Fibroblast of lung (primary cell): ENCODE data around the gene AMER2. TPM values are rescaled to one million over a fixed set of nuclear protein-coding genes. Genes with fewer than 3 reads are reported as not detected.

Experiments
- DNase-seq, 2 donors: peaks; one replicate each; pipeline versions ENCODE4 v3.0.0 to v3.0.0-alpha.2; 2010; ENCODE audit warnings: low read depth in 2 of 2
- H2AFZ ChIP-seq: 2 replicates; pipeline ENCODE4 v1.5.1; 2012; ENCODE audit warnings: low read length, control low read depth, inconsistent platforms
- H3K27ac ChIP-seq: 2 replicates; pipeline ENCODE4 v1.5.1; 2011; ENCODE audit warnings: low read length, control low read depth; ENCODE audit not compliant: insufficient read depth
- H3K27me3 ChIP-seq: 2 replicates; pipeline ENCODE4 v1.5.1; 2011; ENCODE audit warnings: mild to moderate bottlenecking, low read length; ENCODE audit not compliant: control insufficient read depth, insufficient read depth
- H3K36me3 ChIP-seq: 2 replicates; pipeline ENCODE4 v1.5.1; 2011; ENCODE audit warnings: low read length; ENCODE audit not compliant: control insufficient read depth, insufficient read depth
- H3K4me1 ChIP-seq: 2 replicates; pipeline ENCODE4 v1.5.1; 2011; ENCODE audit warnings: low read length; ENCODE audit not compliant: control insufficient read depth, insufficient read depth; ENCODE audit errors: extremely low read depth
- H3K4me2 ChIP-seq: 2 replicates; pipeline ENCODE4 v1.5.1; 2011; ENCODE audit warnings: low read length, control low read depth; ENCODE audit not compliant: insufficient read depth; ENCODE audit errors: extremely low read depth
- H3K4me3 ChIP-seq, 4 experiments: fragments of 200-600 bp in 1 of 4; sonication (generic) in 1 of 4; replicated peaks in 1 of 4; 2 replicates each; pipeline ENCODE4 v1.5.1; 2011 to 2016; ENCODE audit warnings: low read length in 4 of 4, low read depth in 3 of 4, mild to moderate bottlenecking in 3 of 4, control low read depth in 2 of 4, inconsistent platforms in 1 of 4, mixed read lengths in 1 of 4; ENCODE audit not compliant: insufficient read depth in 1 of 4; ENCODE audit errors: control extremely low read depth in 1 of 4
- H3K79me2 ChIP-seq: 2 replicates; pipeline ENCODE4 v1.5.1; 2012; ENCODE audit warnings: mild to moderate bottlenecking, low read length, inconsistent platforms; ENCODE audit not compliant: control insufficient read depth, insufficient read depth
- H3K9ac ChIP-seq: 2 replicates; pipeline ENCODE4 v1.5.1; 2011; ENCODE audit warnings: mild to moderate bottlenecking, low read length, control low read depth; ENCODE audit not compliant: insufficient read depth
- H3K9me3 ChIP-seq: 2 replicates; pipeline ENCODE4 v1.5.1; 2012; ENCODE audit warnings: low read depth, low read length; ENCODE audit not compliant: control insufficient read depth, insufficient read depth
- H4K20me1 ChIP-seq: 2 replicates; pipeline ENCODE4 v1.5.1; 2011; ENCODE audit warnings: low read length; ENCODE audit not compliant: control insufficient read depth, insufficient read depth; ENCODE audit errors: extremely low read depth
- EZH2 ChIP-seq: IDR thresholded peaks from 2 replicates; pipeline ENCODE4 v1.5.1; 2012; ENCODE audit warnings: low read length, control low read depth, mild to moderate bottlenecking; ENCODE audit errors: missing control alignments
- polyA plus RNA-seq, 2 donors: library from polyadenylated mRNA; depleted of rRNA in 1 of 2; stranded (reverse) in 1 of 2; unstranded in 1 of 2; fragments of >200 nt; gene quantifications; 2 replicates each; pipeline ENCODE4 v1.2.1, GENCODE V29; 2011 to 2012; ENCODE audit warnings: missing spikeins in 1 of 2
- total RNA-seq: library from RNA; depleted of rRNA; stranded (reverse); fragments of >200 nt; gene quantifications from 2 replicates; pipeline ENCODE4 v1.2.1, GENCODE V29; 2014
- TF ChIP-seq, protein P1 (sequence below), 2 donors: IDR thresholded peaks in 1 of 2; conservative IDR thresholded peaks in 1 of 2; 1 replicate in 1 of 2; 2 replicates in 1 of 2; pipeline ENCODE4 v1.5.1; 2011 to 2012; ENCODE audit warnings: low read length in 2 of 2, control low read depth in 1 of 2, inconsistent platforms in 1 of 2, low read depth in 1 of 2, mild to moderate bottlenecking in 1 of 2

Gene AMER2
- total and polyA plus RNA-seq, 2 donors (not counting 1 experiment from before 2014, with no cell fraction given): under 0.01 TPM; not detected in 1

DNA sequence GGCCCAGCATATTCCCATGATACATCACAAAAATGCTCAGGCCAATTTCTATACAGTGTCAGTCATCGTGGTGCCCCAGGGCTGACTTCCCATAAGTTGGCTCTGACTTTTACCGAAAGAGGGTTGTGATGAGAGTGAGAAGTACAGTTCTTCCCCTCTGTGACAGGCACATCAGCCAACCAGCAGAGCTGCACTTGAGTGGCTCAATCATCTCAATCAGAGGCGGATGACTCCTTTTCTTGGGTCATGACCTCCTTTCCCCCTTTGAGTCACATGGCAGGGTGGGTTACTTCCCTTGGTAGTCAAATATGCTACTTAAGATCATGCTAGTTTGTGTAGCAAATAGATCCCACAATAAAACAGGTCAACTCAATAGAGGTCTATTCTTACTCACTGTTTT, 6.9 kb upstream of the AMER2 start:
- H3K4me2 ChIP-seq: no peak overlapping the region
- H3K79me2 ChIP-seq: no peaks in the 10 kb centered on the region
- TF ChIP-seq, protein P1, sequence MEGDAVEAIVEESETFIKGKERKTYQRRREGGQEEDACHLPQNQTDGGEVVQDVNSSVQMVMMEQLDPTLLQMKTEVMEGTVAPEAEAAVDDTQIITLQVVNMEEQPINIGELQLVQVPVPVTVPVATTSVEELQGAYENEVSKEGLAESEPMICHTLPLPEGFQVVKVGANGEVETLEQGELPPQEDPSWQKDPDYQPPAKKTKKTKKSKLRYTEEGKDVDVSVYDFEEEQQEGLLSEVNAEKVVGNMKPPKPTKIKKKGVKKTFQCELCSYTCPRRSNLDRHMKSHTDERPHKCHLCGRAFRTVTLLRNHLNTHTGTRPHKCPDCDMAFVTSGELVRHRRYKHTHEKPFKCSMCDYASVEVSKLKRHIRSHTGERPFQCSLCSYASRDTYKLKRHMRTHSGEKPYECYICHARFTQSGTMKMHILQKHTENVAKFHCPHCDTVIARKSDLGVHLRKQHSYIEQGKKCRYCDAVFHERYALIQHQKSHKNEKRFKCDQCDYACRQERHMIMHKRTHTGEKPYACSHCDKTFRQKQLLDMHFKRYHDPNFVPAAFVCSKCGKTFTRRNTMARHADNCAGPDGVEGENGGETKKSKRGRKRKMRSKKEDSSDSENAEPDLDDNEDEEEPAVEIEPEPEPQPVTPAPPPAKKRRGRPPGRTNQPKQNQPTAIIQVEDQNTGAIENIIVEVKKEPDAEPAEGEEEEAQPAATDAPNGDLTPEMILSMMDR (conservative IDR thresholded peaks at IDR 0.05 in 1 of 2, IDR thresholded peaks at IDR 0.05 in 1 of 2; ENCODE audit: low read depth in 1 of 2, low read length in 2 of 2): no peak
- no peak for TF ChIP-seq EZH2
- no peaks in the 10 kb centered on the region for H3K9me3 ChIP-seq
- peaks cover 2% of the 10 kb centered on the region for H3K27me3 ChIP-seq
- no peaks in the 10 kb centered on the region for H4K20me1 ChIP-seq
- DNase-seq: no peak
- no peak overlapping the region for H3K4me3 ChIP-seq
- H3K9ac ChIP-seq: no peak overlapping the region
- H3K4me1 ChIP-seq: no peaks in the 10 kb centered on the region
- no peak overlapping the region for H2AFZ ChIP-seq
- no peak overlapping the region for H3K27ac ChIP-seq
- H3K36me3 ChIP-seq: no peaks in the 10 kb centered on the region

DNA sequence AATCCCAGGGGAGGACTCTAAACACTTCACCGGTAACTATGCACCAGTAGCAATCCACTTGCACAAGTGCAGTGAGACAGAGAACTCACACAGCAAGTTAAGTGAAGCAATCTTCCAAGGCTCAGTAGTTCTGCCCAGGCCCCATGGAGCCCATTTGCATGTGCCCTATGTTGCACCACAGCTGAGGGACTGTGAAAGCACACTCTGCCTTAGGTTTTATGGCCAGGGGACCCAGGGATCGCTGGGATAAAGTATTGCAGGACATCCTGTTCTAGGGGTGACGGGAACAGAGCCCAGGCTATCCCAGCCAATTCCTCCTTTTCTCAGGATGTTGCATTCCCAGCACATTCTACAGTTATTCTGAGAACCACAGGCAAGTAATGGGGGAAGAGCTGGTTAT, 6.0 kb upstream of the AMER2 start:
- Histone ChIP-seq H3K4me1 (no peaks in the 10 kb centered on the region), H3K9ac (no peak overlapping the region), H3K27me3 (peaks cover 3% of the 10 kb centered on the region), H2AFZ (no peak overlapping the region), H3K4me3 (no peak overlapping the region), H3K36me3 (no peaks in the 10 kb centered on the region), H3K9me3 (no peaks in the 10 kb centered on the region), H3K4me2 (no peak overlapping the region), H3K27ac (no peak overlapping the region), H3K79me2 (no peaks in the 10 kb centered on the region), H4K20me1 (no peaks in the 10 kb centered on the region)
- TF ChIP-seq EZH2: no peak
- no peak for DNase-seq

DNA sequence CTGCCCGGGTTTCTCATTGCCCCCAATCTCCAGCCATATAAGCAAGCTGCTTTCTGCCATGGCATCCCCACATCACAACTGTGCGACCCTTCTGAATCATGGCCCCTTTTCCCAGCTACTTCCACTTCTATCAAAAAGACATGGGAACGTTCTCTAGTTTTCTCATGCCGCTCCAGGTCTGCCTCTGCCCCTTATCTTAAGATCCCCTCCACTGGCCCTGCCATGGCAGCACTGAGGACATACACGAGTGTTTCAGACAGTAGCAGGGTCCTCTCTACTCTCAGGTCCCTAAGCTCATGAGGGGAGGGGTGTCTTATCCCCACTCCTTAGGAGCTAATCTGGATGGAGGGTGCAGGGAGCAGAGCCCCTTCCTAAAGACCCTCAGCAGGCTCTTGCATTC, 5.5 kb upstream of the AMER2 start:
- H2AFZ ChIP-seq: no peak overlapping the region
- H3K4me2 ChIP-seq: no peak overlapping the region
- H3K4me1 ChIP-seq: no peaks in the 10 kb centered on the region
- no peak for DNase-seq
- H3K9ac ChIP-seq: no peak overlapping the region
- no peak for TF ChIP-seq EZH2
- TF ChIP-seq, protein P1 (conservative IDR thresholded peaks at IDR 0.05 in 1 of 2, IDR thresholded peaks at IDR 0.05 in 1 of 2; ENCODE audit: low read depth in 1 of 2, low read length in 2 of 2): no peak
- no peak overlapping the region for H3K4me3 ChIP-seq
- no peaks in the 10 kb centered on the region for H3K36me3 ChIP-seq
- no peak overlapping the region for H3K27ac ChIP-seq
- peaks cover 5% of the 10 kb centered on the region for H3K27me3 ChIP-seq
- H4K20me1 ChIP-seq: no peaks in the 10 kb centered on the region
- no peaks in the 10 kb centered on the region for H3K79me2 ChIP-seq
- H3K9me3 ChIP-seq: no peaks in the 10 kb centered on the region
